DND-41 (cell line): ENCODE measurements around the gene IGFBP2.

Experiments
- ATAC-seq: fragments of 200-7000 bp; cut with Tn5 transposase; 3 replicates; pipeline ENCODE4 v1.9.1; 2021; ENCODE audit warnings: low read depth; ENCODE audit not compliant: insufficient read depth
- DNase-seq: peaks from one replicate; pipeline ENCODE4 v3.0.0-alpha.2; 2020
- H2AFZ ChIP-seq: 2 replicates; pipeline ENCODE4 v1.6.0; 2012; ENCODE audit warnings: low read depth, low read length
- H3K27ac ChIP-seq: 2 replicates; pipeline ENCODE4 v1.5.1; 2012; ENCODE audit warnings: low read length, inconsistent platforms
- H3K27me3 ChIP-seq: fragments of 200-600 bp; sonication (generic); 2 replicates; pipeline ENCODE4 v1.6.0; 2012; ENCODE audit warnings: low read length, mild to moderate bottlenecking, inconsistent platforms; ENCODE audit not compliant: insufficient read depth, poor library complexity
- H3K36me3 ChIP-seq: 2 replicates; pipeline ENCODE4 v1.5.1; 2012; ENCODE audit warnings: low read length, inconsistent platforms; ENCODE audit not compliant: insufficient read depth
- H3K4me1 ChIP-seq: 2 replicates; pipeline ENCODE4 v1.5.1; 2012; ENCODE audit warnings: mild to moderate bottlenecking, low read length; ENCODE audit not compliant: insufficient read depth
- H3K4me2 ChIP-seq: 2 replicates; pipeline ENCODE4 v1.6.0; 2012; ENCODE audit warnings: mild to moderate bottlenecking, moderate library complexity, low read length, inconsistent platforms; ENCODE audit not compliant: insufficient read depth
- H3K4me3 ChIP-seq, 2 experiments: fragments of 200-600 bp in 1 of 2; shearing (Covaris generic) in 1 of 2; 2 replicates each; pipeline ENCODE4 v1.5.1; 2012 to 2016; ENCODE audit warnings: inconsistent platforms in 2 of 2, low read length in 2 of 2, mild to moderate bottlenecking in 2 of 2, low read depth in 1 of 2, moderate library complexity in 1 of 2
- H3K79me2 ChIP-seq: 2 replicates; pipeline ENCODE4 v1.6.0; 2012; ENCODE audit warnings: low read length, inconsistent platforms; ENCODE audit not compliant: insufficient read depth
- H3K9ac ChIP-seq: 2 replicates; pipeline ENCODE4 v1.6.0; 2012; ENCODE audit warnings: low read depth, mild to moderate bottlenecking, inconsistent platforms, low read length, moderate library complexity
- H3K9me3 ChIP-seq: 2 replicates; pipeline ENCODE4 v1.5.1; 2012; ENCODE audit warnings: low read length, moderate library complexity, mild to moderate bottlenecking, inconsistent platforms; ENCODE audit not compliant: insufficient read depth, severe bottlenecking
- H4K20me1 ChIP-seq: 2 replicates; pipeline ENCODE4 v1.6.0; 2012; ENCODE audit warnings: low read length; ENCODE audit not compliant: insufficient read depth
- EZH2 ChIP-seq: IDR thresholded peaks from 3 replicates; pipeline ENCODE4 v1.6.1; 2012; ENCODE audit warnings: borderline replicate concordance, low read depth, mild to moderate bottlenecking, moderate library complexity, low read length, inconsistent platforms; ENCODE audit not compliant: severe bottlenecking
- TF ChIP-seq, protein P1 (sequence below): IDR thresholded peaks from 2 replicates; pipeline ENCODE4 v1.5.1; 2012; ENCODE audit warnings: borderline replicate concordance, low read length, moderate library complexity, mild to moderate bottlenecking; ENCODE audit not compliant: poor library complexity, severe bottlenecking; ENCODE audit errors: extremely low read depth

IGFBP2 gene

DNA sequence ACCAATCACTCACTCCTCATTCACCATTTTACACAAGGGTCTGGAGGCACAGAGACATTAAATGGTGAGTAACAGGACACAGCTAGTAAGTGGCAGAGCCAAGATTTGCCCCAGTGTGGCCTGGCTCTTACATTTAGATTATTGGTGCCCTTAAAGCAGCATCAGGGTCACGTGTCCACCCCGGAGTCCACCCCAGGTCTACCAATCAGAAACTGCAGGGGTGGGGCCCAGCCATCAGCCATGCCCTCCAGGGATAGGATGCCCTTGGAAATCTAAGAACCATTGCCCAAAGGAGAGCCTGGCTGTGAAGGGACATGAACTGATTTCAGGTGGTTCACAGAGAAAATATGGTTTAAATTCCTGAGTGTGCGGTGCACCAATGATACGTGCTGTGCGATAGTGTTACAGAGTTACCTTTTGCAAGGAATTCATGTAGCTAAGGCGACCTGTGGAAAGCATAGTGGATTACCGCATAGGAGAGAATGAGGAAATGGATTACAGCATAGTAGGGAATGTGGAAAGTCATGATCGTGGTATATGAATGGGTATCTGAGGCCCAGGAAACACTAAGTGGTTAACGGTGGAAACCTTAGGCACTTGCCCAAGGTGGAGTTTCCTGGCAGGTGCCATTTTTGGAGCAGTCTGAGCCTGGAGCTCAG, 44.3 kb downstream of the IGFBP2 start:
- TF ChIP-seq EZH2 = no peak
- TF ChIP-seq, protein P1, sequence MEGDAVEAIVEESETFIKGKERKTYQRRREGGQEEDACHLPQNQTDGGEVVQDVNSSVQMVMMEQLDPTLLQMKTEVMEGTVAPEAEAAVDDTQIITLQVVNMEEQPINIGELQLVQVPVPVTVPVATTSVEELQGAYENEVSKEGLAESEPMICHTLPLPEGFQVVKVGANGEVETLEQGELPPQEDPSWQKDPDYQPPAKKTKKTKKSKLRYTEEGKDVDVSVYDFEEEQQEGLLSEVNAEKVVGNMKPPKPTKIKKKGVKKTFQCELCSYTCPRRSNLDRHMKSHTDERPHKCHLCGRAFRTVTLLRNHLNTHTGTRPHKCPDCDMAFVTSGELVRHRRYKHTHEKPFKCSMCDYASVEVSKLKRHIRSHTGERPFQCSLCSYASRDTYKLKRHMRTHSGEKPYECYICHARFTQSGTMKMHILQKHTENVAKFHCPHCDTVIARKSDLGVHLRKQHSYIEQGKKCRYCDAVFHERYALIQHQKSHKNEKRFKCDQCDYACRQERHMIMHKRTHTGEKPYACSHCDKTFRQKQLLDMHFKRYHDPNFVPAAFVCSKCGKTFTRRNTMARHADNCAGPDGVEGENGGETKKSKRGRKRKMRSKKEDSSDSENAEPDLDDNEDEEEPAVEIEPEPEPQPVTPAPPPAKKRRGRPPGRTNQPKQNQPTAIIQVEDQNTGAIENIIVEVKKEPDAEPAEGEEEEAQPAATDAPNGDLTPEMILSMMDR = no peak
- ATAC-seq = no peak

GRCh38 chr2:216678098-216678465, 44.9 kb downstream of the IGFBP2 start:
- Histone ChIP-seq H4K20me1 (no peaks in the 10 kb centered on the region; the same call in 1 of the 2 replicates), H3K36me3 (no peaks in the 10 kb centered on the region), H3K4me3 (no peak overlapping the region)

More for the DNA sequence above, 44.3 kb downstream of the IGFBP2 start:
- Histone ChIP-seq H3K27ac (no peak overlapping the region), H3K27me3 (peaks cover 4% of the 10 kb centered on the region), H3K9ac (no peak overlapping the region), H3K4me1 (0 out of 2 replicates have a peak, but pooled peaks cover 5% of the 10 kb centered on the region), H2AFZ (no peak overlapping the region), H3K79me2 (no peaks in the 10 kb centered on the region), H3K36me3 (no peaks in the 10 kb centered on the region), H3K9me3 (no peaks in the 10 kb centered on the region), H3K4me2 (no peak overlapping the region), H3K4me3 (no peak overlapping the region), H4K20me1 (no peaks in the 10 kb centered on the region; the same call in 1 of the 2 replicates)
- no peak for DNase-seq

DNA sequence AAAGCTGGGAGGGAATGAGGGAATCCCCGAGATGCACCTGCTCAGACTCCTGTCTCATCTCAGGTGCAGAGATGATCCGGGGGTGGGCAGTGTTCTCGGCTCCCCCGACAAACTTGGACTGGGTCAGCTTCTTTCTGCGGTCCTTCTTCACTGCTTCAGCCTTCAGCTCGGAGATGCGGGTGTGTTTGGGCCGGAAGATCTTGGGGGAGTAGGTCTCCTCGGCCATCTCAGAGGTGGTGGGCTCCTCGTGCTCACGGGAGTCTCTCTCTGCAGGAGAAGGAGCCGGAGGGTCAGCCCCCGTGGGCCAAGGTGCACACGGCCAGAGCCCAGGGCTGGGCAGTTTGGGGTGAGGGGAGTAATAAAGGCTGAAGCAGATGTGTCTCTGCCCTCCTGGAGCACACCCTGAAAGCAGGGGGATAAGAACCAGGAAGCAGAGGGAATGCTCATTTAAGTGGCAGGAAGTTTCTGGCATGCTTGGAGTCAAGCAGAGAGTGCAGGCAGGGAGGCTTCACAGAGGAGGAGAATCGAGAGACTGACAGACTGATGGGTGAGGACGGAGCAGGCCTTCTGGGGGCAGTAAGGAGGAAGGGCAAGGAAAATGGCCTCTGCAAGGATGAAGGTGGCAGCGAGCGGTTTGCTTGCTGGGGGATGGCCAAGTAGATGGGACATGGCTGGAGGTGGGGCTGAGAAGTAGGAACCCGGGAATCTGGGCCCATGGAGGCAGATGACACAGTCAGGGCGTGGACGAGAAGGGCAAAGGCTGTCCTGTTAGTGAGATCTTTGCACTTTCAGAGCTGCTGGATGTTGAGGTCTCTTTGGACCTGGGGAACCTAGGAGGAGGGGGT, 45.8 kb downstream of the IGFBP2 start:
- Histone ChIP-seq H3K36me3 (no peaks in the 10 kb centered on the region), H3K4me3 (no peak overlapping the region), H3K9ac (no peak overlapping the region), H3K27me3 (peaks cover 6% of the 10 kb centered on the region), H4K20me1 (no peaks in the 10 kb centered on the region; the same call in 1 of the 2 replicates), H3K9me3 (no peaks in the 10 kb centered on the region), H2AFZ (no peak overlapping the region), H3K79me2 (no peaks in the 10 kb centered on the region), H3K4me2 (no peak overlapping the region), H3K4me1 (0 out of 2 replicates have a peak, but pooled peaks cover 6% of the 10 kb centered on the region), H3K27ac (no peak overlapping the region)
- DNase-seq (no peak), ATAC-seq (no peak)
- TF ChIP-seq, protein P1 = no peak
- no peak for TF ChIP-seq EZH2

More at GRCh38 chr2:216678098-216678465, 44.9 kb downstream of the IGFBP2 start:
- ATAC-seq = no peak
- TF ChIP-seq, protein P1 = no peak
- TF ChIP-seq EZH2 = no peak
- H3K4me2 ChIP-seq = no peak overlapping the region
- H3K9ac ChIP-seq = no peak overlapping the region
- no peaks in the 10 kb centered on the region for H3K79me2 ChIP-seq
- DNase-seq = no peak
- no peak overlapping the region for H3K27ac ChIP-seq
- 0 out of 2 replicates have a peak, but pooled peaks cover 6% of the 10 kb centered on the region for H3K4me1 ChIP-seq
- no peaks in the 10 kb centered on the region for H3K9me3 ChIP-seq
- H3K27me3 ChIP-seq = peaks cover 4% of the 10 kb centered on the region
- H2AFZ ChIP-seq = no peak overlapping the region
